SW 1271 (cell line): Measurements from ENCODE around the gene MGMT.

Experiments used
- DNase-seq, 2 experiments: peaks; one replicate each; lab custom pipeline; 2025; lab: John Stamatoyannopoulos, UW

Gene MGMT

DNA sequence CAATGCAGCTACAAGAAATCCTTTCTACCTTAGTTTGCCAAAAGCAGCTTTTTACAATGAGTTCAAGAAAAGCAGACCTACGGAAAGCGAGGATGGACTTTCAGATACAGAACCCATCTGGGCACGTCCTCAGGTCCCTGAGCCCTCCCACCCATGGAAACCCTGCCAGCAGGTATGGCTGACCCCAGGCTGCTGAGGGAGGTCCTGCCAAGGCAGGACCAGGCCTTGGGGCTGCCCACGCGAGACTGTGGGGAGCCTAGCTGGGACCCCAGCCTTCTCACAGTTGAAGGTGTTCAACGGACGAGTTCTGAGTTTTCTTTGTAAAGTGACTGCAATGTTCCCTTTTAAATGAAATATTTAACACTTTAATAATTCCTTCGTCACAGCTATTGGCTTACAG lies 245.0 kb downstream of the MGMT start:
- no peak for DNase-seq

DNA sequence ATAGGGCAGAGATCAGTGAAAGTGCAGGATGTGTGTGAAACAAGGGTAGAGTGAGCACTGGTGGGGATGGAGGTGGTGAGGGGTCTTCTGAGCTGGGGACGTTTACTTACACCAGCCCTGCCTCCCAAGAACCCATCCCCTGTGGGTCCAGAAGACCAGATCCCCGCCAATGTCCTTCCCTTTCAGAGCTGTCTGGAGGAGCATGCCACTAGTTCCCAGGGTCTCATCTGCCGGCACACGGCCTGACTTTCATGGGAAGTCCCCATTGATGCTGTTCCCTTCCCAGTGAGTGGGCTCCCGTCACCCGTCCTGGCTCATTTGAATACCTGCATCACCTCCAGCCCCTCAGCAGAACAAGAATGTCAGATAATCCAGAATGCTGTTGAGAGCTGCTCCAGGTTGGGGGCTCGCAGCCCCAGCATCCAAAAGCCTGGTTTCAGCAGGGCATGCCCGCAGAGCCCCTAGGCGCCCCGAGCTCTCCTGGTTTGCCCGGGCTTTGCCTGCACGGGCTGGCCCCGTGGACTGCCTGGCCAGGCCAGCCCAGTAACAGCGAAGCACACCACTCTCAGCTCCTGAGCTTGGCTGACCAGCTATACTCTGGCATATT lies 246.7 kb downstream of the MGMT start:
- DNase-seq, result no peak

DNA sequence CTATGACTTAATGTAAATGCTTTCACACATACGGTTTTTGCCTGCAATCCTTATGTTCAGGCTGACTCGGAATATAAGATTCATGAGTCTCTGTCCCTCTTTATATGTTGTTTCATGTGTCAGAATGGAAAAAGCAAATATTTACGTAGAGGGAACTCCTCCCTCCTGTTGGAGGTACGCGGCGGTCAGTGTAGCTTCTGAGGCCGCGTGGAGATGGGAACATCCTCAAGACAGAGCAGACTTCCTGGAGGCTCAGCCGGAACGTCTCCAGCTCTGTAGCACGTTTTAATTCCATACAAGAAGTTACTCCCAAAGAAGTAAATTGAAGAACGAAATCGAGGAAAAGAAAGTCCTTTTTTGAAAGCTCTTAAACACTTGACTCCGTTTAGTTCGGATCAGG lies 248.8 kb downstream of the MGMT start:
- no peak for DNase-seq

DNA sequence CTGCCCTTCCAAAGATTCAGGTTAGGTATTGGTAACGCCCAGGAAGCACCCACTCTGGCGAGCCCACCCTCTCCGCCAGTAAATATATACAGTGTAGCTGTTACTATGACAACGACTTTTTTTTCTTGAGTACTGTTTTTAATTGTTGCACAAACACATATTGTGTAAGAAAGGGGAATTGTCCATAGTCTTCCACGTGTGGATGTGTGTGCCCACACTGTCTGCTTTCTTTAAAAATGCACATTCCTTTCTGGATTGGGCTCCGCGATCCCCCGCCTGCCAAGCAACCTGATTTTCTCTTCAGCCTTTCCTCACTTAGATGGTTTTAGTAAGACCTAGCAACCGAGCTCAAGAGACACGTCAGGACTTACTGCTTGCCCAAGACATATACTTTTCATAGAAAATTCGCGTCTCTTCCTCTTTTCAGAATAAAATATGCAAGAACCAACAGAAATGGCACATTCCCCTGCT lies 249.2 kb downstream of the MGMT start:
- DNase-seq, result no peak

DNA sequence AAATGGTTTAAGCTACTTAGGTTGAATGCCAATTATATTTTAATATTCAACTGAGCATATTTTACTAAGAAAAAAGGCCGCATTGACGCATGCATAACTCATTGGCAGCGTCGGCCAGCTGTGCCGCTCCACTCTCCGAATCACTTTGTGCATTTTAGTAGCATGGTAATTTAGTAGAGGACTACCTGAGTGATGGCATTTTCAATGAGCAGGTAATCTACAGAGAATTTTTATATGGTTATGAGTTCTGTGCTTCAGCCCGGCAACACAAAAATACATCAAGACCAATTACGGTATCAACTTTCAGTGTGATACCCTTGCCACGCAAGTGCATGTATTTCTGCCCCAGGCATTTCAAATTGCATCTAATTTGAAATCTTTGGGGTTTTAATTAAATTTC lies 249.8 kb downstream of the MGMT start:
- DNase-seq, result no peak

DNA sequence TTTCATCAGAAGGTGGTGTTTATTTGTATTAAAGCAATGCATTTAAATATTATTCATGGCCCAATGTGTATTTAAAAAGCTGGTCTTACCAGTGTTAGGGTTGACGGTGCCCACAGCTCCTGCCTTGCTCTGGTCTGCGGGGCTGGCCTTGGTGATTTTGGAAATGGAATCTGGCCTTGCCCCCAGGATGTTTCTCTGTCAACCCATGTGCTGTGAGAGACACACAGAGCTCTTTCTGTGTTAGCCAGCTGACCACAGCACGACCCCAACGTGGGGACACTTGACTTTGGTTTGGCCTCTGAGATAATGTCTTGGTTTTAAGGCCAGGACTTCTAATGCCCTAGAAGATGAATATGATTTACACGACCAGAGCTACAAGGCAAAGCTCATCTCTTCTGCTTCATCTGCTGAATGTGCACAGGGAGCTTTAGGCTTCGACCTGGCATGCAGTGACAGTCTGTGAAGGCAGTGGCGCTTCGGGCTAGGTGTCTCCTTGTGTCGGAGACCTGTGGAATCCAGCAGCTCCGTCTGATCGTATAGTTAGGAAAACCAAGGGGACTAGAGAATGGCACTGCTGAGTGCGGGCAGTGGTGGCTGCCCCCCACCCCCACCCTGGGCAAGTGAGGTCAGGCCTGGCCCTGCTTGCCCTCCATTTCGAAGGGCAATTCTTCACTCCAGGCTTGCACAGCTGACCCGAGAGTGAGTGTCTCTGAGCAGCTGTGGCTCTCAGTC lies 250.9 kb downstream of the MGMT start:
- no peak for DNase-seq

DNA sequence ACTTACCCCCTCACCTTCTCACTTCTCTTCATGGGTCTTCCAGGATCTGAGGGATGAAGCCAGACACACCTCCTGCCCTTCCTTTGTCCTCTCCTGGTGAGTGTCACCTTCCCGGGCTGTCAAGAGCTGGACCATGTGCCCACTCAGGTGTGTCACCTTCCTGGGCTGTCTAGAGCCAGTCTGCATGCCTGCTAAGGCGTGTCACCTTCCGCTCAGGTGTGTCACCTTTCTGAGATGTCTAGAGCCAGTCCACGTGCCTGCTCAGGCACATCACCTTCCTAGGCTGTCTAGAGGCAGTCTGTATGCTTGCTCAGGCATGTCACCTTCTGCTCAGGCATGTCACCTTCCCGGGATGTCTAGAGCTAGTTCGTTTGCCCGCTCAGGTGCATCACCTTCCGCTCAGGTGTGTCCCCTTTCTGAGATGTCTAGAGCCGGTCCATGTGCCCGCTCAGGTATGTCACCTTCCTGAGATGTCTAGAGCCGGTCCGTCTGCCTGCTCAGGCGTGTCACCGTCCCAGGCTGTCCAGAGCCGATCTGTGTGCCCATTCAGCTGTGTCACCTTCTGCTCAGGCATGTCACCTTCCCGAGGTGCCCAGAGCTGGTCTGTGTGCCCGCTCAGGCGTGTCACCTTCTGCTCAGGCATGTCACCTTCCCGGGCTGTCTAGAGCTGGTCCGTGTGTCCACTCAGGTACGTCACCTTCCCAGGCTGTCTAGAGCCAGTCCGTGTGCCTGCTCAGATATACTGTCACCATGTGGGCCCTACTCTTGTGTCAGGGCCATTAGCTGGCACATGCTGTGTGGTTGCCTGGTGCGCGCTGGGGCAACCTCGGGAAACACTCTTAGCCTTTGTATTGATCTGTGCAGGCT lies 251.7 kb downstream of the MGMT start:
- no peak for DNase-seq

DNA sequence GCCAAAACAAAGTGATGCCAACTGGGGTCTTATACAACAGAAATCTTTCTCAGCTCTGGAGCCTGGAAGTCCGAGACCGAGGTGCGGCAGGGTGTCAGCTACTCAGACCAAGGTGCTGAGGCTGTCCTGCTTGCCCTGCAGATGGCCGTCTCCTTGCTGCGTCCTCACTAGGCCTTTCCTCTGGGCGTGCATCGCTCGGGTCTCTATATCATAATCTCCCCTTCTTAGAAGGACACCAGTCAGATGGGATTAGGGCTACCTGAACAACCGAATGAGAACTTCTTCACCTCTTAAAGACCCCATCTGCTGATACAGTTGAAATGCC lies 252.3 kb downstream of the MGMT start:
- DNase-seq, result no peak

DNA sequence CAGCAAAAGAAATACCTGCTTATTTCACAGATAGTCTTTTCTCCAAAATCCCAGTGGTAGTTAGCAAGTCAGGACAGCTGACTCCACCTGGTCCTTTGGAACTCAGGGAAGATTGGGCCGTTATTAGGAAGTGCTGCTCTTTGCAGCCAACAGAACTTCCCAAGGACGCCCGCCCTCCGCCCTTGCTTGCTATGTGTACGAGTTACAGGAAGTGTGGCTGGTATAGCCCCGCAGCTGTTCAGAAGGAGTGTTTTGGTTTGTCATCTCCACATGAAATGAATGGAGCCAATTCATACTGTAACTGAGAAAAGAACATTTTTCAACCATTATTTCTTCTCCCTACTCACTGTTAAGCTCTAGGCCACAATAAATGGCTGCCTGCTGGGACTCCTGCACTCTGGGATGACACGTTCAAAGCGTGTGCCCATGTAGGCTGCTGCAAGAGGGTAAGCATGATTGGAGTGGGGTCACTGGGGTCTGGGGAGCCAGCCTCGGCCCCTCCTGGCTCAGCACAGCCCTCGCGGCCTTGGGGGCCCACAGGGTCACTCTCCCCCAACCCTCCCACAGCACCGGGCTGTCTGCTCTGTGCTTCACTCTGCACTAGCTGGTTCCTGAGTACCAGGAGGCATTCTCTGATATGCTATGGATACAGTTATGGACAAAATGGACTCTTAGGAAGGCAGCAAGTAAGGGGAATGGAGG lies 253.0 kb downstream of the MGMT start:
- no peak for DNase-seq

DNA sequence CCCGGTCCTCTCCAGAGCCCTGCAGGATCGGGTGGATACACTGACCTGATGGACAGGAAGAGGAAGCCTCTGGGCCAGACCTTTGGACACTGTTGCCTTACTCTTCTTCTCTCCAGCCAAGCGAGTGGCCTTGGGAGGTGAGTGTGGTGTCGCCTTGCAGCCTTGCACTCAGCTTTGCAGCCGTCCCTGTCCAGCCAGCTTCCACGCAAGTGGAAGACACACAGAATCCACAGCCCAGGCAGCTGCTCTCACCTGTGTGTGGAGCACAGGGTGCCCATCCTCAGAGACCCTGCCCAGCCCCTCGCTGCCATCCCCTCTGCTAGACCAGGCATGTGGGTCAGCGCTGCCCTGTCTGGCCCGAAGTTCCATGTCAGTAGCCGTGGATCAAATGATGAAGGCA lies 258.0 kb downstream of the MGMT start:
- DNase-seq, result no peak

DNA sequence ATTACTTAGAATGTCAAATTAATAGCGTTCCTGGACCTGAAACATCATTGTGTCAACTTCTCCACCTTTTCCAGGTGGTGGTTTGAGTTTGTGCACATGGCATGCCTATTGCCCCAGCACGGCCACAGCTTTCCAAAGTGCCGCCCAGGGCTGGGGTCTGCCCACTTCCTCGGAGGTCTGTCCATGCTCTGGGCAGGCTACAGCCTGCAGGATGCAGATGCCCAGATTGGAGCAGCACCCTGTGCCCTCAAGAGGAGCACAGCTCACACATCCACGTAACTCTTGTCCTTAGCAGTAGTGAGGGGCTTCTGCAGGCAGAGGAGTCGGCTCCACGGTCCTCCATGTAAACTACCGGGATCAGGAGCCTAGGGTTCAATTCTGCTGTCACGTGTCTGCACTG lies 258.4 kb downstream of the MGMT start:
- no peak for DNase-seq

DNA sequence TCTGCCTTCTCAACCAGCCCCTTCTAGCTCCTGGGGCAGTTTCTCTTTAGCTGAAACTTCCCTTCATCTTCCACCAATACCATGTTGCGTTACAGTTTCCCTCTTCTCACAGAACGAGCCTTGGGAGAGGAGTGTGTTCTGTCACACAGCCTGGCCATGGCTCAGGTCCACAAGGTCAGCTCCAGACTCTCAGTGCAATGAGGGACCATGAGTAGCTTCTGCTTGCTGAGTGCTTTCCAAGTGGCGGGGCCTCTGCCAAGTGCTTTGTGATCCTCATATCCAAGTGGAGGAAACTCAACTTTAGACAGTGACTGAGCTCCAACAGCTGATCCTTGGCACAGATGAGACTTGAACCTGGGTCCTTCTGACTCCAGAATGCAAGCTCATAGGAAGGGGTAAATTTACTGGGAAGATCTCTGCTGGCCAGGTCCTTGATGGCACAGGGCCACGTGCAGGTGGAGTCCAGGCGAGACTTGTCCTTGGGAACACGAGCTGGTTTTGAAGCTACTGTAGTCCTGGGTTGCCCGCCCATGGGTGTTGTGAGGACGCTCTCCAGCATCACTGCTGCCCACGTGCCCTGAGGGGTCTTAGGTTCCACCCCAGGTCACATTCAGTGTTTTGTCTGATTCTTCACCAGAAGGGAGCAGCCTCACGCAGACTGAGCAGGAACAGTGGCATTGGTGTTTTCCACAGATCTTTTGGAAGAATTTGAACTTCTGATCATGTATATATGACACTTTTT lies 259.0 kb downstream of the MGMT start:
- no peak for DNase-seq

DNA sequence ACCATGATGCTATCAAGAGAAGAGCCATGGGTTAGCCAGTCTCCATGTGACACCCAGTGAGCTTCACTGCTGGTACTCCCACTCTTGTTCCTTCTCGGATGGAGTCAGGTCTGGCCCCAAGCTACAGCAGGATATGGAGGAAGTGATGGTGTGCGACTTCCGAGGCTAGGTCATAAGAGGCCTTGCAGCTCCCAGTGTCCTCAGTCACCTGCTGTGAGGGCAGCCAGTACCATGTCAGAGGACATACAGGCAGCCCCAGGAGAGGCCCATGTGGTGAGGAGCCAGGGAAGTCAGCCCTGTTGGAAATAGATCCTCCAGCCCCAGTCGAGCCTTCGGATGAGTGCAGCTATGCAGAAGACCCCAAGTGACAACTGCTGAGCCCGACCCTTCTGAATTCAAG lies 260.0 kb downstream of the MGMT start:
- no peak for DNase-seq

DNA sequence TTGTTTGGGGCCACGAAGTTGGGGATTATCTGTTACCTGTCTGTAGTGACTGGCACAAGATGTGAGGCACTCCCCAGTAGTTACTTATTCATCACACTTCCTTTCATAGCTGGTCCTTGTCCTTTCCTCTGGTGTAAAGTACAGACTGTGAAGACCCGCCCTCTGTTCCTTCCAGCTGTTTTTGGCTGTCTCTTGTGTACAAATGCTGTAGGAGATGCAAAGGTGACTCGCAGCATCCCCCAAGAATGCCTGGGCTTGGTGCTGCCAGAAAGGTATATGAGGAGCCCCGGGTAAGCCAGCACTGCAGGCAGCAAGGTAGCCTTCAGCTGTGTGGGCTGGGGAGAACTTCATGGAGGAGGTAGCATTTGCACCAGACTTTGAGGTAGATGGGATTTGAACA lies 260.5 kb downstream of the MGMT start:
- no peak for DNase-seq

DNA sequence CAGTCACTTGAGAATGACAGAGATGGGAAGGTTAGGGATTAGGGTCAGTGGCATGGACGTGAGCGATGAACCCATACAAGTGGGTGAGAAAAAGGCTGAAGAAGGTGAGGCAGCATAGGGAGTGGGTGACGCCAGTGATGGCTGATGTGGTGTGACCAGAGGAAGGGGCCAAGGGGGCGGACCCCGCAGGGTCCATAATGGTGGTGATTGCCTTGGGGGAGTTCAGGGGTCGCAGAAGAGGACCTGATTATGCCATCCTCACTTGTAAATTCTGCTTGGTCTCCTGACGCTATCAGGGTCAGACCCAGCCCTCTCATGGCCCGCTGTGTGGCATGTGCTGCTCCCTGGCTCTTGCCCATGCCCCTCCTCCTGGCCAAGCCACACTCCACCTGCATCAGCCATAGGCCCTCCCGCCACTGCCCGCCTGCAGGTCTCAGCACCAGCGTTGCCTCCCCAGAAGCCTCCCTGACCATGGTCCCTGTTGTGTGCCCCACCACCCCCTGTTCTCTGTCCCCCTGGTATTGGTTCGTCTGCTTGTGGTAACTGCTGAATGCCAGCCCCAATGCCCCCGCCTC lies 261.3 kb downstream of the MGMT start:
- DNase-seq, result no peak

DNA sequence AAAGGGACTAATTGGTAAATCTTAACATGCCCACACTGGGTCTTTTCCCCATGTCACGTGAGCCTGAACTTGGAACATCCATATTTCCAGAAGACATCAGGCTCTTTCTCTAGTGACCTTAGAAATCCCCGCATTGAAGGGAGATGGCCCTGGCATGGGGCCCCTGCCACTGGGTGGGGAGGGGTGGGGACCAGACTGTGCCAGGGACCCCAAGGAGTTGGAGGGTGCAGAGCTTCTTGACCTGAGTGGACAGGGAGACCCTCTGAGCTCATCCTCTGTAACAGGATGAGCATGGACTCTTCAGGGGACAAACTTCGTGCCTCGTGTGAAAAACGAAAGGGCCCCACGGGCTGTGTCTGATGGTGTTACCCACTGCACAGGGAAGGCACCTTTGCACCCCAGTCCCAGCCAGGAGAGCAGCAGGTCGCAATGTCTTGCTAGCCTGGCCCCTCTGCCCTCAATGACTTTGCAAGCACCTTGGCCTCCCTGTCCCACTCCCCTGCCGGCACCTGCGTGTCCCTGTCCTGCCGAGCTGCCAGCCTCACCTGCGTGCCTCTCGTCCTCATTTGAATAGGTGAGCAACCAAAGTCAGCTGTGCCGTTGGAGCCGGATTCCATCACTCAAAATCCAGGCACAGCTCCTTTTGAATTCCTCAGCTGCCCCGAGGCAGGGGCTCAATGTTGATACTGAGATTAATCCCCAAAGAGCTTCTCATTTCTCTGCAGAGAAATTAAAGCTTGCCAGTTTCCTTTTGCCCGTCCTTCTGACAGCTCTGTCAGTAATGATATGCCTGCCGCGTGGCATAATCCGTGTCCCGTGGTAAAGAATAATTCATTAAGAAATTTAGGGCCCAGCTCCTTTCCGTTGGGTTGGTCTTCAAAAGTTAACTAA lies 262.1 kb downstream of the MGMT start:
- DNase-seq, result no peak

DNA sequence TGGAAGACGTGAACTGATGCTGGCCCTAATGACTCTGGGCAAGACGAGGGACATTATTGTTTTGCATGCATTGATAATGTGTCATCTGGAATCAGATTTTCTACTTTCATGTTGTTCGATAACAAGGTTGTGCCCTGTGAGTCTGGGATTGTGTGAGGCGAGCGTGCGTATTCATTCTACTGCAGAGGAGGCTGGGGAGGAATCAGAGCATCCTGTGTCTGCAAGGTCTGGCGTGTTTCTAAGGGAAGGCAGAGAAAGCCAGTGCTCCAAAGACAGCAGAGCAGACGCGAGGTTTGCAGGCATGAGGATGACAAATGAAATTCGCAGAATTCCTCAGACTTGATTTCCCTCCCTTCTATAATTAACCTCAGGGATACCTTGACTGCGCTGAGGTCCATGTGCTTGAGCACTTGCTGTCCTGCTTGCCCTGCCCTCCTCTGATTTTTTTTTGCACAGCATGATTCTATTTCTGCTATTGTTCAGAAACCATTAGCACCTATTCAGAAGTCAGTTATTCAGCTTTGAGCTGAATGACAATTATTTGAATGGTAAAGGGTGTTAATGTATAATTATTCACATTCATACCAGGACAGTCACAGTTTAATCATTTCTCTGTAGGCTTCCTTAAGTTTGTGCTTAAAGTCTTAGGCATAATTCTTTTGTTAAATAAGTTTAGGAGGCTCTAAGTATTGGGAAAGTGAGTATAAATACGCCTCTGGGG lies 263.4 kb downstream of the MGMT start:
- no peak for DNase-seq

DNA sequence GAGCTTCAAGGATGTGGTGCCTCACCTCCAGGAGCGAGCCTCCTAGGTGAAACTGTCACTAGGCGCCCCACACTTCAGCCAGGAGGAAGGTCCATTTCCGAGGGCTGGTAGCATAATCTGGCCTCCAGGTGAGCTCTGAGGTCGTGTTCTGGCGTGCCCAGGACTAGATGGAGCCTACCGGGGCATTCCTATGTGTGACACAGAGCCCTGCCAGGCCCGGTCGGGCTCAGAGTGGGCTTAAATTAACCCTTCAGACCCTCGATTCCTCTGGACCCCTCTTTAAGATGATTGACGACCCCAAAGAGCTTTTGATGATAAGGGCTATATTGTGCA lies 263.9 kb downstream of the MGMT start:
- DNase-seq, result no peak

DNA sequence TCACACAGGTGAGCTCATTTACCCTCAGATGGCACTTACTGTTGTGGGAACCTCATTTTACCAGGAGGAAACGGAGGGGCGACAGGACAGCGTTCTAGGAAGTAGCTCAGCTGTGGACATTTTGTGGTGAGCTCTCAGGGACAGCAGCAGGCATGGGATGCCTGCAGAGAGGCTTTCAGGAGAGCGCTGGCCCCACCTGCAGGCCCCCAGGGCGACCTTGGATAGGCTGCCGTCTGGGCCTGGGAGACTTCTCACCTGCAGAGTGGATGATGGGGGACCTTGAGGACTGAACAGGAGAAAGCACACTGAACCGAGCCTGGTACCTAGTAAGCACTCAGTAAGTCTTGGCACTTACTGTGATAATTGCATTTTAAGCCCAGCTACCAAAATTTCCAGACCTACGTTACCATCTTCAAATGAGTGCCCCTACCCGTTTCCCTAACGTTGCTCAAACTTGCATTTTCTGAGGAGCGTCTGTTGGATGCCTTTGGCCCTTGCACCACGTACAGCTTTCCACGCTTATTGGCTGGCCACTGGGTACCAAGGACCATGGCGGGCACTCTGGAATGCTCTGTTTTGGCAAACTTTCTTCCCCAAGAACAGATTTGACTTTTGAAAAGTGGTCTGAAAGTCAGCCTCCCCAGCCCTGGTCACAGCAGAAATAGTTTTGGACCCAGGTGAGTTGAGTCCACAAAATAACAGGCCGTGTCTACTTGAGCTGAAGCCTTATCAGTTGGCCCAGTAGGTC lies 273.7 kb downstream of the MGMT start:
- DNase-seq, result no peak
